Neuronal stem cell (in vitro differentiated cells): ENCODE measurements around the gene CRYBB3.

ENCODE experiments used
- DNase-seq: peaks from one replicate; pipeline ENCODE4 v3.0.0-alpha.2; 2013; ENCODE audit warnings: low spot score
- H2AFZ ChIP-seq: one replicate; pipeline ENCODE4 v1.6.1; 2013; ENCODE audit warnings: mild to moderate bottlenecking, low read length, inconsistent platforms
- H2AK5ac ChIP-seq: 2 replicates; pipeline ENCODE4 v1.6.1; 2013; ENCODE audit warnings: low read depth, mild to moderate bottlenecking, inconsistent platforms, low read length, moderate library complexity, mixed read lengths
- H2BK120ac ChIP-seq: 2 replicates; pipeline ENCODE4 v1.6.1; 2013; ENCODE audit warnings: low read depth, mild to moderate bottlenecking, inconsistent platforms, low read length, moderate library complexity, mixed read lengths
- H2BK12ac ChIP-seq: one replicate; pipeline ENCODE4 v1.6.1; 2013; ENCODE audit warnings: low read length, inconsistent platforms
- H2BK15ac ChIP-seq: 2 replicates; pipeline ENCODE4 v1.6.1; 2013; ENCODE audit warnings: mild to moderate bottlenecking, low read length, inconsistent platforms, mixed read lengths
- H2BK5ac ChIP-seq: one replicate; pipeline ENCODE4 v1.6.1; 2013; ENCODE audit warnings: inconsistent platforms, mild to moderate bottlenecking, low read length, moderate library complexity
- H3K14ac ChIP-seq: one replicate; pipeline ENCODE4 v1.6.1; 2013; ENCODE audit warnings: low read length, inconsistent platforms
- H3K18ac ChIP-seq: 2 replicates; pipeline ENCODE4 v1.6.1; 2013; ENCODE audit warnings: low read length, inconsistent platforms
- H3K23ac ChIP-seq: 2 replicates; pipeline ENCODE4 v1.6.1; 2013; ENCODE audit warnings: low read depth, mild to moderate bottlenecking, mixed read lengths, low read length, inconsistent platforms; ENCODE audit not compliant: poor library complexity
- H3K27ac ChIP-seq: replicated peaks from 3 replicates; pipeline ENCODE4 v1.5.1; 2013; ENCODE audit warnings: low read length, inconsistent platforms
- H3K27me3 ChIP-seq, 3 experiments: 2 replicates each; pipeline ENCODE4 v1.6.1; 2013; ENCODE audit warnings: low read length in 3 of 3, mild to moderate bottlenecking in 2 of 3, inconsistent platforms in 1 of 3, low read depth in 1 of 3, mixed read lengths in 1 of 3, moderate library complexity in 1 of 3; ENCODE audit not compliant: control insufficient read depth in 3 of 3, insufficient read depth in 3 of 3
- H3K36me3 ChIP-seq, 2 donors: replicated peaks in 1 of 2; 2 replicates each; pipeline ENCODE4 v1.6.1; 2013; ENCODE audit warnings: low read length in 2 of 2; ENCODE audit not compliant: control insufficient read depth in 2 of 2, insufficient read depth in 2 of 2
- H3K4ac ChIP-seq: 2 replicates; pipeline ENCODE4 v1.6.1; 2013; ENCODE audit warnings: inconsistent platforms, mild to moderate bottlenecking, low read length, moderate library complexity
- H3K4me1 ChIP-seq, 2 donors: 1 replicate in 1 of 2; 2 replicates in 1 of 2; pipeline ENCODE4 v1.6.1; 2013; ENCODE audit warnings: low read length in 2 of 2, low read depth in 1 of 2; ENCODE audit not compliant: control insufficient read depth in 2 of 2, insufficient read depth in 1 of 2
- H3K4me2 ChIP-seq: one replicate; pipeline ENCODE4 v1.6.1; 2013; ENCODE audit warnings: mild to moderate bottlenecking, low read length, inconsistent platforms; ENCODE audit not compliant: insufficient read depth, poor library complexity, severe bottlenecking
- H3K4me3 ChIP-seq, 2 donors: 2 replicates each; pipeline ENCODE4 v1.5.1; 2013; ENCODE audit warnings: low read length in 2 of 2, mild to moderate bottlenecking in 2 of 2, inconsistent platforms in 1 of 2, moderate library complexity in 1 of 2
- H3K79me1 ChIP-seq: one replicate; pipeline ENCODE4 v1.6.1; 2013; ENCODE audit warnings: low read depth, mild to moderate bottlenecking, inconsistent platforms, low read length, moderate library complexity
- H3K9ac ChIP-seq: one replicate; pipeline ENCODE4 v1.6.1; 2013; ENCODE audit warnings: mild to moderate bottlenecking, low read depth, low read length, inconsistent platforms; ENCODE audit not compliant: poor library complexity
- H3K9me3 ChIP-seq, 2 donors: replicated peaks in 1 of 2; 2 replicates each; pipeline versions ENCODE3 to v1.6.1; 2013; ENCODE audit warnings: low read length in 2 of 2, mild to moderate bottlenecking in 2 of 2, inconsistent platforms in 1 of 2, low read depth in 1 of 2, mixed read lengths in 1 of 2, moderate library complexity in 1 of 2; ENCODE audit not compliant: control insufficient read depth in 2 of 2, insufficient read depth in 1 of 2
- H4K8ac ChIP-seq: one replicate; pipeline ENCODE4 v1.6.1; 2013; ENCODE audit warnings: low read depth, mild to moderate bottlenecking, inconsistent platforms, low read length, moderate library complexity
- H4K91ac ChIP-seq: one replicate; pipeline ENCODE4 v1.6.1; 2013; ENCODE audit warnings: low read length, low read depth, mild to moderate bottlenecking, inconsistent platforms; ENCODE audit not compliant: poor library complexity
- WGBS, 2 donors: extraction: QIAGEN DNeasy Blood & Tissue Kit; methylation state at CpG; one replicate each; pipeline ENCODE4 v1.1.7; 2013; ENCODE audit warnings: missing lambda C conversion rate in 2 of 2, mixed read lengths in 1 of 2; ENCODE audit not compliant: insufficient read length in 2 of 2, insufficient replicate concordance in 1 of 2; ENCODE audit errors: extremely low coverage in 2 of 2; 5-methylcytosine and 5-hydroxymethylcytosine counted together

Gene CRYBB3

DNA sequence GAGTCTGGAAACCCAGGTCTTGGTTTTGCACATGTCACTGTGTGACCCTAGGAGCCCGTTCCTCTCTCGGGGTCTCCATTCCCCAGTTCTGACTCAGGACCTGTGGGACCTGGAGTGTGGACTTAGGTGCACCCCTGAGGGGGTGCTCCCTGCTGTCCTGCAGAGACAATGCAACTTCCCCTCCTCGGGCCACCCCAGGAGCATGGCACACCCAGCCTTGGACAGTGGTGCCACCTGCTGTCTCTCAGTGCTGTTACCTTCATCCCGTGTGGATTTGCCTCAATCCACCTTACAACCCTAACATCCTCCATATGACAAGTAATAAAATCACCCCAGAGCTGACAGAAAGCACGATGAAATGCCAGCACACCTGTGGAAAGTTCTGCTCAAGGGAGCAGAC is 27.5 kb upstream of the CRYBB3 start:
- no CpG with 5 or more reads among the region's 5 CpGs for WGBS, 2 donors
- DNase-seq: no peak

DNA sequence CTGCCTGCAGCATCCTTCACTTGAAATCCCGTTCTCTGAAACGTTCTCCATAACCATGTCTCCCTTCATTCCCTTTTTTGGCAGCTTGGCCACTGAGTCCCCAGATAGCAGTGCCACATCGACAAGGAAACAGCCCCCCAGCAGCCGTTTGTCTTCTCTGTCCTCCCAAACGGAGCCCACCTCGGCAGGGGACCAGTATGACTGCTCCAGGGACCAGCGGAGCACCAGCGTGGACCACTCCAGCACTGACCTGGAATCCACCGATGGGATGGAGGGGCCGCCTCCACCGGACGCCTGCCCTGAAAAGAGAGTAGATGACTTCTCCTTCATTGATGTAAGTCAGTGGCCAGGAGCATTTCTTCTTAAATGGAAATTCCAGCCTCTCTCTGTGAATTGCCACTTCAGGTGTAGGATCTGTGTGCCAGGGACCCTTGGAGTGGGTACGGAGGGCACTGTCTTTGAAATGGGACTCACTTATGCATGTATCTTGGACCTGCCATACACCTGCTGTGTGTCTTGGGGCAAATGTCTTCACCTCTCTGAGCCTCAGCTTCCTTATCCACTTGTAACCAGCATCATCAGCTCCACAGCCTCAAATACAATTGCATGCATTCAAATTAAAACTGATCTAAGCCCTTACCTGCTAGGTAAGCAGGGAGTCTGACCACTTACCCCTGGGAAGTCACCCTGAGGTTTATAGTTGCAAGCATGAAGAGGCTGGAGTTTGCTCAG is 25.3 kb upstream of the CRYBB3 start:
- Histone ChIP-seq H2AK5ac (no peak overlapping the region), H3K4me3 (no peak overlapping the region), H3K9ac (no peak overlapping the region), H2BK5ac (no peak overlapping the region), H2AFZ (no peak overlapping the region), H3K14ac (no peak overlapping the region), H3K79me1 (no peaks in the 10 kb centered on the region), H3K18ac (no peak overlapping the region), H4K8ac (no peak overlapping the region), H3K4me2 (no peak overlapping the region), H4K91ac (no peak overlapping the region), H3K36me3 (peaks cover 19 to 56% of the 10 kb centered on the region in 2 donors), H3K23ac (no peak overlapping the region), H3K4me1 (peaks cover 0 to 2% of the 10 kb centered on the region in 2 donors), H3K9me3 (peaks cover 0 to 1% of the 10 kb centered on the region in 2 donors), H2BK15ac (no peak overlapping the region), H3K27me3 (no peaks in the 10 kb centered on the region), H3K4ac (no peak overlapping the region), H3K27ac (no peak overlapping the region), H2BK12ac (no peak overlapping the region), H2BK120ac (no peak overlapping the region)
- DNase-seq: no peak
- no CpG with 5 or more reads among the region's 13 CpGs for WGBS, 2 donors

More for the DNA sequence above, 27.5 kb upstream of the CRYBB3 start:
- no peak overlapping the region for H3K4me2 ChIP-seq
- peaks cover 0 to 2% of the 10 kb centered on the region in 2 donors for H3K4me1 ChIP-seq
- no peak overlapping the region for H3K18ac ChIP-seq
- no peak overlapping the region for H2BK120ac ChIP-seq
- no peak overlapping the region for H2BK5ac ChIP-seq
- H4K91ac ChIP-seq: no peak overlapping the region
- H3K14ac ChIP-seq: no peak overlapping the region
- H2BK12ac ChIP-seq: no peak overlapping the region
- H2AFZ ChIP-seq: no peak overlapping the region
- H4K8ac ChIP-seq: no peak overlapping the region
- H3K9me3 ChIP-seq: no peaks in the 10 kb centered on the region
- H3K4ac ChIP-seq: no peak overlapping the region
- no peak overlapping the region for H3K9ac ChIP-seq
- H2AK5ac ChIP-seq: no peak overlapping the region
- no peaks in the 10 kb centered on the region for H3K79me1 ChIP-seq
- no peak overlapping the region for H3K27ac ChIP-seq
- no peaks in the 10 kb centered on the region for H3K27me3 ChIP-seq
- H3K4me3 ChIP-seq: no peak overlapping the region
- H3K36me3 ChIP-seq: peaks cover 18 to 43% of the 10 kb centered on the region in 2 donors
- no peak overlapping the region for H2BK15ac ChIP-seq
- no peak overlapping the region for H3K23ac ChIP-seq

DNA sequence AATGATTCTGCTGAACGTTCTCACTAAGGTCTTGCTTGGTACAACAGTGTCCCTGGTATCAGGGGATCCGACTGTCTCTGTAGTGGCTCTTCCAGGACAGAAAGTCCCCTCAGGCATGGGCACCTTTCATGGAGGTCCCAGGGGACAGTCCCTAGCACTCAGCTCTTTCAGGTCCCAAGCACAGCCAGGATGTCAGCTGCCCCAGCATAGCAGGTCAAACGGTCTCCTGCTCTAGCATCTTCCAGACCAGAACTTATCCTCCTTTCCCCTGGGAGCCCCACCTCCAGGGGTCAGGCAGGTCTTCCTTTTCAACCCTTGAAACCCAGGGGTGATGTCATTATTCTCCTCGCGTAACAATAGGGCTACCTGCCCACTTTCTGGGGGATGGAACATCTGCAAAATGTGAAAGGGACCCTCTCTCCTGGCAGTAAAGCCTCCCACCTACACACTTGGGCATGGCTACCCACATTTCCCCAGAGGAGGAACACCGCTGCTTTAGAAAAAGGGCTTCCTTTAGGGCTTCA is 24.7 kb upstream of the CRYBB3 start:
- Histone ChIP-seq H3K9me3 (peaks cover 2 to 7% of the 10 kb centered on the region in 2 donors), H3K18ac (no peak overlapping the region), H3K4me2 (no peak overlapping the region), H2AFZ (no peak overlapping the region), H3K4me3 (no peak overlapping the region), H3K27me3 (no peaks in the 10 kb centered on the region), H4K8ac (no peak overlapping the region), H2AK5ac (no peak overlapping the region), H3K4ac (no peak overlapping the region), H2BK12ac (no peak overlapping the region), H3K36me3 (peaks cover 22 to 61% of the 10 kb centered on the region in 2 donors), H4K91ac (no peak overlapping the region), H3K9ac (no peak overlapping the region), H3K14ac (no peak overlapping the region), H2BK120ac (no peak overlapping the region), H3K79me1 (no peaks in the 10 kb centered on the region), H3K4me1 (peaks cover 0 to 2% of the 10 kb centered on the region in 2 donors), H2BK15ac (no peak overlapping the region), H3K23ac (no peak overlapping the region), H2BK5ac (no peak overlapping the region), H3K27ac (no peak overlapping the region)
- no peak for DNase-seq
- WGBS, 2 donors: no CpG with 5 or more reads among the region's 6 CpGs

DNA sequence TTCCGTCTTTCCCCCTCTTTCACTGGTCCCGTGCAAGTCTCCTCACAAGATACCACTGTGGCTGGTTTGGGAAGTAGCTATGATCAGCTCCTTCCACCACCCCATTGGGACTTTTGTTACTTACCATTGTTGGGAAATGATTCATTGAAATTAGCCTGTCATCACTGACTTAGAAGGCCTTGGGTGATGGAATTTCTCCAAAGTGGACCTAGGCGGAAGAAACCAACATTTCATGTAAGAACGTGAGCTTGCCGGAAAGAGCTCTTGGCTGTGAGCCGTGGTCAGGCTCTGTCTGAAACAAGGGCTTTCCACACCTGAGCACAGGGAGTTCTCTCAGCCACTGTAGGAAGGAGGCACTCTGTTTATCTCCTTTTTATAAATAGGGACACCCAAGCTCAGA is 23.5 kb upstream of the CRYBB3 start:
- Histone ChIP-seq H3K9ac (no peak overlapping the region), H3K4ac (no peak overlapping the region), H2AFZ (no peak overlapping the region), H3K27me3 (no peaks in the 10 kb centered on the region), H4K91ac (no peak overlapping the region), H3K4me1 (peaks cover 0 to 2% of the 10 kb centered on the region in 2 donors), H3K4me3 (no peak overlapping the region), H2BK15ac (no peak overlapping the region), H3K79me1 (no peaks in the 10 kb centered on the region), H2BK120ac (no peak overlapping the region), H3K9me3 (peaks cover 2 to 8% of the 10 kb centered on the region in 2 donors), H2BK5ac (no peak overlapping the region), H3K4me2 (no peak overlapping the region), H3K14ac (no peak overlapping the region), H2AK5ac (no peak overlapping the region), H3K27ac (no peak overlapping the region), H3K36me3 (peaks cover 22 to 62% of the 10 kb centered on the region in 2 donors), H4K8ac (no peak overlapping the region), H2BK12ac (no peak overlapping the region), H3K18ac (no peak overlapping the region), H3K23ac (no peak overlapping the region)
- no CpG with 5 or more reads among the region's 6 CpGs for WGBS, 2 donors
- DNase-seq: no peak
